Measurements from ENCODE around the gene FAM3C.

FAM3C gene

GRCh38 chr7:121410829-121411596, 14.9 kb upstream of the FAM3C start:
- no peak for DNase-seq (ENCODE audit: low read depth in 2 of 2)

GRCh38 chr7:121406944-121407343, 10.8 kb upstream of the FAM3C start:
- DNase-seq (ENCODE audit: low read depth in 2 of 2), result no peak

- DNase-seq (ENCODE audit: low read depth in 2 of 2), result no peak
Measured at GRCh38 chr7:121406461-121406860, 10.4 kb upstream of the FAM3C start.

GRCh38 chr7:121404348-121404747, 8.2 kb upstream of the FAM3C start:
- no peak for DNase-seq (ENCODE audit: low read depth in 2 of 2)

- DNase-seq (ENCODE audit: low read depth in 2 of 2), result no peak
Measured at GRCh38 chr7:121402701-121403100, 6.6 kb upstream of the FAM3C start.

- DNase-seq (ENCODE audit: low read depth in 2 of 2), result no peak
Measured at GRCh38 chr7:121401896-121402295, 5.8 kb upstream of the FAM3C start.

- no peak for DNase-seq (ENCODE audit: low read depth in 2 of 2)
Measured at GRCh38 chr7:121398246-121398645, 2.1 kb upstream of the FAM3C start.

- no peak for DNase-seq (ENCODE audit: low read depth in 2 of 2)
Measured at GRCh38 chr7:121397822-121398221, 1.7 kb upstream of the FAM3C start.

GRCh38 chr7:121397361-121397760, 1.3 kb upstream of the FAM3C start:
- no peak for DNase-seq (ENCODE audit: low read depth in 2 of 2)

- DNase-seq (ENCODE audit: low read depth in 2 of 2), result peak; percentile 21 to 26
Measured at GRCh38 chr7:121395494-121395960, 581 bp downstream of the FAM3C start.

- DNase-seq (ENCODE audit: low read depth in 2 of 2), result no peak
Measured at GRCh38 chr7:121394709-121395140, 1.4 kb downstream of the FAM3C start.

- no peak for DNase-seq (ENCODE audit: low read depth in 2 of 2)
Measured at GRCh38 chr7:121393005-121393366, 3.1 kb downstream of the FAM3C start.

- no peak for DNase-seq (ENCODE audit: low read depth in 2 of 2)
Measured at GRCh38 chr7:121392277-121393004, 3.7 kb downstream of the FAM3C start.

GRCh38 chr7:121391686-121392085, 4.4 kb downstream of the FAM3C start:
- no peak for DNase-seq (ENCODE audit: low read depth in 2 of 2)

GRCh38 chr7:121390617-121391016, 5.5 kb downstream of the FAM3C start:
- DNase-seq (ENCODE audit: low read depth in 2 of 2), result no peak

GRCh38 chr7:121390109-121390508, 6.0 kb downstream of the FAM3C start:
- no peak for DNase-seq (ENCODE audit: low read depth in 2 of 2)

GRCh38 chr7:121388950-121389349, 7.2 kb downstream of the FAM3C start:
- no peak for DNase-seq (ENCODE audit: low read depth in 2 of 2)

GRCh38 chr7:121385800-121386179, 10.3 kb downstream of the FAM3C start:
- no peak for DNase-seq (ENCODE audit: low read depth in 2 of 2)

- DNase-seq (ENCODE audit: low read depth in 2 of 2), result no peak
Measured at GRCh38 chr7:121385056-121385799, 10.9 kb downstream of the FAM3C start.

GRCh38 chr7:121384265-121384664, 11.8 kb downstream of the FAM3C start:
- DNase-seq (ENCODE audit: low read depth in 2 of 2), result no peak

GRCh38 chr7:121383235-121383910, 12.7 kb downstream of the FAM3C start:
- DNase-seq (ENCODE audit: low read depth in 2 of 2), result no peak

GRCh38 chr7:121382473-121382872, 13.6 kb downstream of the FAM3C start:
- DNase-seq (ENCODE audit: low read depth in 2 of 2), result no peak
